Activated T-cell treated with anti-CD3 and anti-CD28 coated beads for 4 hours (primary cell): ENCODE measurements around the gene NGFR.

Source experiments
- DNase-seq: peaks from one replicate; pipeline ENCODE4 v3.0.0-alpha.2; 2020

NGFR gene

DNA sequence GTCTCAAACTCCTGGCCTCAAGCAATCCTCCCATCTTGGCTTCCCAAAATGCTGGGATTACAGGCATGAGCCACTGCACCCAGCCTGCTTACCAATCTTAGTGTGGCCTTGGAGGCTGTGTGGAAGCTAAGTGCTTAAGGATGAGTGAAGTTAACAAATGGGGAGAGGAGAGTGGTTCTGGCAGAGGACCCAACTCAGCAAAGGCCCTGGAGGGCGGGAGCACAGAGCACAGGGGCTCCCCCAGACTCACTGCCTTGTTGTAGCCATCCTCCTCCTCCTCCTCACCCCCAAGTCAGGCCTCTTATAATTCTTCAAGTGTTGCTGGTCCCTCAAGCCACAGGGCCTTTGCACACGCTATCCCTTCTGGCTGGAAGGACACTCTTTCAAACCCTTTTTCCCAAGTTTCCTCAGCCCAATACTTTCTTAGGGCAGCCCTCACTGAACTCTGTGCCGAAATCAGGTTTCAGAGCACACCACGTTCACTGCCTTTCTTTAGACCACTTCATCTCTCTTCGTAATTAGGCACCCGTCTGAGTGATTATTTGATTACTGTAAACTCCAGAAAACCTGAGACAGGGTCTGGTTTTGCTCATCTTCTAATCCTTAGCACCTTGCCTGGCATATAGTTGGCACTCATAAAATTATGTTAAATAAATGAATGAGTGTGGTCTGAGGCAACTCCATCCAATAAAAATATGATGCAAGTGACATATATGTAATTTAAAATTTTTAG lies 23.4 kb downstream of the NGFR start:
- DNase-seq = no peak

- no peak for DNase-seq
Measured at GRCh38 chr17:49519781-49520180, 24.7 kb downstream of the NGFR start.

- no peak for DNase-seq
Measured at GRCh38 chr17:49520386-49521087, 25.4 kb downstream of the NGFR start.

DNA sequence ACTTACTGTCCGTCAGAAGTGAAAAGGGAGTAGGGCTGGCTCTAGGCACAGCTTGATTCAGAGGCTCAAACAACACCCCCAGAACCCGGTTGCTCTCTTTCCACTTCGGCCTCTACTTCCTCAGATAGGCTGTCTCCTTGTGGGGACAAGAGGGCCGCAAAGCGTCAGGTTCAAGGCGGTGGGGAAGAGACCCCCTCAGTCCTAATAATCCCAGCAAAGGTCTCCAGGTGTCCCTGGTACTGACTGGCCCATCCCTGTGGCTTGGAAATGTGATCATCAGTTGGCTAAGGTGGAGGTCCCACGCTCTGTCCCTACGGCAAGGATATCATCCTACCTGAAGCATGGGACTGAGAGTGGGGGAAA lies 26.0 kb downstream of the NGFR start:
- no peak for DNase-seq

DNA sequence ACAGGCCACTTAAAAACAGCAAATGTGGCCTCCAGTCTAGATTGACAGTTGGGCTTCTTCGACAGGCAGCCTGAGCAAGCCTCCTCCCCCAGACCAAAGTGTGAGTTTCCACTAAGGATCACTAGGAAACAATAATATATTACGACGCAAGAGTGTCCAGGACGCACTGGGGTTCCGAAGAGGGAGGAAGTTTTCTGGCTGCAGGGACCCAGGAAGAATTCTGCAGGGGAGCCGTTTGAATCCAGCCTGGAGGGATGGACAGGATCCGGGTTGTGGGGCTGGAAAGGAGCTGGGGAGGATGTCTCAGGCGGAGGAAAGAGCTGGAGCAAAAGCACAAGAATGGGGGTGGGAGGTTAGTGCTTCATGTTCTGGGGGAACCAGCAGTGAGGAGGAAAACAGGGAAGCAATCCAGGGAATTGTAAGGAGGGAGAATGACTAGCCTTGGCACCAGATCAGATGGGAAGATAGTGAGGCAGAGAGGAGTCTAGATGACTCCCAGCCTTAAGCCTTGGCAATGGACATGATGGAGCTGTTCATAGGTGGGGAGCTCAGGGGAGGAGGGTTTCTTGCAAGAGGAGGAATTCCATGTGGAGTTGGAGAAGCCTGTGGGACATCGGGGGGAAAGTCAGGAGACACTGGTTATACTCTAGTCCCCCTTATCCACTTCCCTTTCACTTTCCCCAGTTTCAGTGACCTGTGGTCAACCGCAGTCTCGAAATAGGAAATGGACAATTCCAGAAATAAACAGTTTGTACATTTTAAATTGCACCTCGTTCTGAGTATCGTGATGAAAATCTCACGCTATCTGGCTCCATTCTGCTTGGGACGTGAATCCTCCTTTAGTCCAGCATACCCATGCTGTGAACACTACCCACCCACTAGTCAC lies 26.6 kb downstream of the NGFR start:
- DNase-seq = no peak

GRCh38 chr17:49522357-49522890 lies 27.3 kb downstream of the NGFR start:
- DNase-seq = no peak

GRCh38 chr17:49523196-49523595 lies 28.1 kb downstream of the NGFR start:
- no peak for DNase-seq

- DNase-seq = no peak
Measured at GRCh38 chr17:49523706-49524472, 28.8 kb downstream of the NGFR start.

DNA sequence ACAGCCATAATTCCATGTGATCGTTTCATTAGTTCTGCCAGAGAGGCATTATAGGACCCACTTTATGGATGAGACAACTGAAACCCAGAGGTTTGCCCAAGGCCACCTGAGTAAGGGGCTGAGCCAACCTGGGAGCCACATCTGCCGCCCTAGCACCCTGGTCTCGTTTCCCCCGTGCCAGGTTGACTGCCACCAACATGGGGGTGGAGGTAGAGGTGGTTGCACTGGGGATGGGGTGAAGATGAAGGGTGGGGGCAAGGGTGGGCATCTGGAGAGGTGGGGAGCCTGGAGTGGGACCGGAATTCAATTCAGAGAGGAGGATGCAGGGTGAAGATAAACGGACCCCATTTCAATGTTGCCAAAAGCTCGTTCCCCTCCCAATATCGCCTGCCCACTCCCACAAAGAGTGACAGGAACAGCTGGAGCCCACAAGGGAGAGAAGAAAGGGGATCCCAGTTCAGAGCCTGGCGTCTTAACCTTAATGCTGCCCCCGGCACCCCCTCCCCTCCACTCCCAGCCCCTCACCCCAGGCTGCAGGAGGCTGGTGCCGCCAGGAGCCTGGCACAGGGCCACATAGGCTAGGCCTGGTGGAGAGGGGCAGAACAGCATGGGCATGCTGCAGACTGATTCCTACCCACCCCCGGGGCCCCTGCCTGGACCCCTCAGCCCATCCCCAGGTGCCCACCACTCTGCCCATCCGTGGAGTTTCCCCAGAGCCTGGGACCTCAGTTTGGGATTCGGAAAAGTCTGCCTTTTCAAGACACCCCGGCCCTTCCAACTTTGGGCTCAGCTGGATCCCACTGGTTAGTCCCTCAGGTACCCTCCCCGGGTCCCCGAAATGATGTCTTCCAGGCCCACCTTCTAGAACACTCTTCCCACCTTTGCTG lies 29.6 kb downstream of the NGFR start:
- no peak for DNase-seq

DNA sequence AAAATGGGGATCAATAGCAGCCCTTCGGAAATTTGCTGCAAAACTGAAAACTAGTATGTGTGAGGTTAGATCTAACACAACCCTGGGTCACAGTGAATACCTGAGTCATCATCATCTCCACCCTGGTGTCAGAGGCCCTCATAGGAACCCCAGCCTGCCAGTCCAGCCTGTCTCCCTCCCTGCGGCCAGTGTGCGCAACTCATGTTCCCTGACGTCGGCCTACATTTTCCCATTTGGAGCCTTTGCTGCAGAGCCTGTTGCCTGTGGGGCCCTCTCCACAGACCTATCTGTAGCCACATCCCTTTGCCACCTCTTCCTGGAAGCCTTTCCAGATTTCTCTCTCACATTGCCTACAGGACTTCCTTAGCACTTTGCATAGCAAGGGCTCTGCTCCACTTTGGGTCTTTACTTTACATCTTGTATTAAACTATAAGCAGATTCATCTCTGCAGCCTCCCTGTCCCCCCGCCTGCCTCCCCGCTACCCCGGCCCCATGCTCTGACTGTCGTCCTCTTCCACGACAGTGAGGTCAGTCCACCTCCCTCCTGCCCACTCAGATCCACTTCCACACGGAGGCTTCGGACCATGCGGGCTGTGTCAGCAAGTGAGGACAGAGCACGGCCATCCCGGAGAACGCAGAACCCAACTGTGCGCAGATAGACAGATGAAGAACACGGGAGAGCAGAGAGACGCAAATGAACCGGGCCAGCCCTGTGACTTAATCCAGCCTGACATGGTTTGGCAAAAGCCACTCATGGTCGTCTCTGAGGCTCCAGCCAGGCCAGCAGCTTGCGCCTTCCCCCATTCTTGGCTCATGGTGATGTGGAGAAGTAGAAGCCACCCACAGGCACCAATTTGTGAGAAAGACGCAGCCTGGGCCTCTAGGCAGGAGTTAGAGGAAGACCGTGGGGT lies 31.0 kb downstream of the NGFR start:
- no peak for DNase-seq

- DNase-seq = no peak
Measured at GRCh38 chr17:49527927-49528651, 33.0 kb downstream of the NGFR start.

DNA sequence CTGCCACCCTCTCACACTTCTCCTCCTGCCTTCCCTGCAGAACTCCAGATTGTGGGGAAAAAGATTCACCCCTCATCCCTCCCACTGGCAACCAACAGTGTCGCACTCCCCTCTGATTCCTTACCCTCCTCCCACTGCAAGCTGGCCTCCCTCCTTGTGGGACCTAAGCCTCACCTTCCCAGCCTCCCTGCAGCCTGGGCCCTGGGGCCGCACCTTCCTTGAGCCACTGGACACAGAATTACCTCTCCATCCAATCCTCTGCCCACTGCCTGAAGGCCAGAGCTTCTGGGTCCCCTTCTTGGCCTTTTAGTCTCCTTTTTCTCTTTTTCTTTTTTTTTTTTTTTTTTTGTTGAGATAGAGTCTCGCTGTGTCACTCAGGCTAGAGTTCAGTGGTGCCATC lies 33.9 kb downstream of the NGFR start:
- no peak for DNase-seq

- no peak for DNase-seq
Measured at GRCh38 chr17:49530118-49530517, 35.0 kb downstream of the NGFR start.

DNA sequence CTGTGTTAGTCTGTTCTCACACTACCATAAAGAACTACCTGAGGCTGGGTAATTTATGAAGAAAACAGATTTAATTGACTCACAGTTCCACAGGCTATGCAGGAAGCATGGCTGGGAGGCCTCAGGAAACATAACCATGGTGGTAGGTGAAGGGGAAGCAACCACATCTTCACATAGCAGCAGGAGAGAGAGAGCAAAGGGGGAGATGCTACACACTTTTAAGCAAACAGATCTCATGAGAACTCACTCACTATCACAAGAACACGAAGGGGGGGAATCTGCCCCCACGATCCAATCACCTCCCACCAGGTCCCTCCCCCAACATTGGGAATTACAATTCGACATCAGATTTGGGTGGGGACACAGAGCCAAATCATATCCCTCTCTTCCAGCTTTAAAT lies 48.8 kb downstream of the NGFR start:
- DNase-seq = no peak

DNA sequence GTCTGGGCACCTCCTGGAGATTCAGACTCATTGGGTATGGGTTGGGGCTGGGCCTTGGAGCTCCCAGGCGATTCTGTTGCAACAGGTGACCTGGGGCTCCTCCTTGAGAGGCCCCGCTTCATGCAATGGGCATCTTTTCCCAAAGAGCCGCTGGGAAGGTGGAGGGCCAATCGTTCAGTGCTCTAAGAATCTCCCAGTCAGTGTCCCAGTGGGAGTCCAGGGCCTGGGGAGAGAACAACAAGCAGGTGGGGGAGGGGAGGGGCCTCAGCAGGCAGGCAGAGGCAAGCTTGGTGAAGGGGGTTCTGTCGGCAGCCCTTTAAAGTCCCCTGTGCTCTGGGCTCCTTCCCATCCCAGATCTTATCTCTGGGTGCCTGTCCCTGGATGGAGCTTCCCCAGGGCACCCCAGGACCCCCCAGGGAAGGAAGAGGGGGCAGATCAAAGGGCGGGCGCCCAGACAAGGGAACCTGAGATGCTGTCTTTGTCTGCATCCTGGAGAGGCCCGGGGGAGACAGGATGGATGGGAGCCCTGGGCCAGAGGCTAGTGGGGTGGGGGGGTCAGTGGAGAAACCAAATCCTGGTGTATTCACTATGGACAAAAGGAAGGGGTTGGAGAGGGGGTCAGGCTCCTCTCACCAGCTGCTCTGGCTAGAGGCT lies 50.0 kb downstream of the NGFR start:
- no peak for DNase-seq

DNA sequence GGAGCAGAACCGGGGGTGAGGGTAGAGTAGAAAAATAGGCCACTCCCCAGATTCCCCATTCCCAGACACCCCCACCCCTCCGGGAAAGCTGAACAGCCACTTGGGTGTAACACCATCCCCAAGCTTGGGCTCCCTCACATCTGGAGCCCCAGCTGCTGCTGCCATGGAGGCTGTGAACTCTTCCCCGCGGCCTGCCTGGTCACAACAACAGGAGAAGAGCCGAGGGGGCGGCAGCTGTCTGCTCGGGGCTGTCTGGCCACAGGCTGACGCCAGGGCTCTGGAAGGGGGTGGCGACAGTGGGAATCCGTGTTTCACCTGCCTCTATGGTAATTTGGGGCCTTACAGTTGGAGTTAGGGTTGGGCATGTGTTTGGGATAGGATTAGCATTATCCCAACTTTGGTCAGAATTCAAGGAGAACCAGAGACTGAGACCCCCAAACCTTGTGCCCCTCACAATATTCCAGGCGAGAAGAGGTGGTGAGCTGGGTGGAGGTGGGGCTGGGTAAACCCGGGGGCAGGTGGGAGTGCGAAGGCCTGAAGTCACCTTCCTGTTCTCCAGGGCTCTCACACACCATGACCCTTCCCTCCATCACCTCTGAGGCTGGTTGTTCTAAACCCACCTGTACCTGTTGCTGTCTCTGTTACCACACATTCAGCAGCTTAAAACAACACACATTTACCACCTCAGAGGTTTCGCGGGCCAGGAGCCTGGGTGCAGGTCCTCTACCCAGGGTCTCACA lies 50.9 kb downstream of the NGFR start:
- DNase-seq = no peak

DNA sequence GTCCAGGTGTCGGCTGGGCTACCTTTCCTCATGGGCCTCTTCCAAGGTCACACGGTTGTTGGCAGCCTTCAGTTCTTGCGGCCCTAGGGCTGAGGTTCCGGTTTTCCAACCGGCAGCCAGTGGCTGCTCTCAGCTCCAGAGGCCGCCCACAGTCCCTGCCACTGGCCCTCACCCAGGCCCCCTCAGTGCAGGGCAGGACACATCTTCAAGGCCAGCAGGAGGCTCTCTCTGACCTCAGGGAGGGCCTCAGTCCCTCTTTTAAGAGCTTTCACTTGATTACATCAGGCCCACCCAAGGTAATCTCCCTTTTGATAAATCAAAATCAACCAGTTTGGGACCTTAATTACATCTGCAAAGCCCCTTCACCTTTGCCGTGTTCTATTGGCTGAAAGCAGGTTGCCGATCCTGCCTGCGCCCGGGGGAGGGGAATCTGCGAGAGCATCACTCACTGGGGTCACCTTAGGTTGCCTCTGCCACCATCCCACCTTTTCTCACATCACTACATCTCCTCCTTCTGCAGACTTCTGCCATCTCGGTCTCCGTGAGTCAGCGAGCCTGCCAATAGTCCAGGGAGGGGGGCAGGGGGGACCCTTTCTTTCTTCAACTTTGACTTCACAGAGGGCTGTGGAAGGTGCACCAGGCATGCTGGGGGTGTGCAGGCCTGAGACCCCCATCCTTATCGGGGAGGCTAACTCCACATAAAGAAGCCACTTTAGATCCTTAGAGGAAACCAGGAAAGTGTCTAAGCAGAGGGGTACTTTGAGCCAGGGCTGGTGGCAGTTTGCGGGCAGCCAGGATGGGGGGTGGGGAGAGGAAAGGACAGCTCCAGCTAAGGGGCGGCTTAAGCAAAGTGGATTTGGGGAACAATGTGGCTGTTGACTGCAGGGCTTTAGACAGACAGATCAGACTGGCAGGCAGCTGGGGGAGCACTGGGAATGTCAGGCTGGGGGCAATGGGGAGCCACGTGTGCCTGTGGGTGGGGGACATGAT lies 51.7 kb downstream of the NGFR start:
- DNase-seq = no peak
